AG09309 (cell line): Measurements from ENCODE around the gene PPP4R2.
"Not testable (repeated sequence)": the region's sequence is repeated elsewhere in the genome, so short reads cannot be mapped to it uniquely, and the experiment has no call there.

Experiments used
- DNase-seq: peaks from one replicate; pipeline ENCODE4 v3.0.0-alpha.2; 2010; ENCODE audit warnings: low read depth
- H3K4me3 ChIP-seq: 2 replicates; pipeline ENCODE4 v1.5.1; 2011; ENCODE audit warnings: mild to moderate bottlenecking, low read depth, low read length, moderate library complexity; ENCODE audit not compliant: control insufficient read depth
- CTCF ChIP-seq: IDR thresholded peaks from 2 replicates; pipeline ENCODE4 v1.5.1; 2011; ENCODE audit warnings: mild to moderate bottlenecking, low read depth, low read length, inconsistent platforms; ENCODE audit not compliant: insufficient read depth, control insufficient read depth; ENCODE audit errors: missing control alignments

PPP4R2 gene

DNA sequence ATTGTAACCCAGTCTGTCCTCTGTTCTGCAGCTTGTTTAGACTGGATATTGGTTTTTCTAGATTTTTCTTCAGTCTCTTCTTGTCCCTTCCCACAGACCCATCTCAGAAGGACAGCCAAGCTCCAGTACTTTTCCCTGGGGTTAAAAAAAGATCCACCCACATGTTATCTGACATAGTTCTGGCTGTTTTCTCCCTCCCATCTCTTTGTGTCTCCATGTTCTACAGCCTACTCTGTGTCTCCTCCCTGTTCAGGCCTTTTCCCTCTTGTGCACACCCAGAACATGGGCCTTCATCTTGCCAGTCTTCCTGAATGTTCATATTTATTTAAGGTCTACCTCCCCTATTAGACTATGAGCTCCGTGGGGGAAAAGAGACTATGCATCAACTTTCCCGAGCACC lies 5.1 kb upstream of the PPP4R2 start:
- no peak for TF ChIP-seq CTCF
- H3K4me3 ChIP-seq = no peak overlapping the region
- no peak for DNase-seq

GRCh38 chr3:72993391-72993790 lies 3.2 kb upstream of the PPP4R2 start:
- TF ChIP-seq CTCF = no peak
- H3K4me3 ChIP-seq = no peak overlapping the region

DNA sequence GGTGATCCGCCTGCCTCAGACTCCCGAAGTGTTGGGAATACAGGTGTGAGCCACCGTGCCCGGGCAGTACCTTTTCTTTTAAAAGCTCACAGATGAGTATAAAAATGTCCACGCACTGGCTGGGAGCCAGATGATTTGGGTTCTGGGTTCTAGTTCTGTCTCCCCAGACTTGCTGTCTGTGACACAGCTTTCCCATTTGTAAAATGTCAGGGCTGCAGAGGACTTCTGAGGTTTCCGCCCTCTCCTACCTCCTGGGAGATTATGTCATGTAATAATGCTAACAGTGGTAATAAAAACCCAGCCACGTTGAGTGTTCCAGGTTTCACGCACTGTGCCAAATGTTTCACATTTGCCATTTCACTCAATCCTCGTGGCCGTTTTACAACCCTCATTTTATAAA lies 1.3 kb upstream of the PPP4R2 start:
- no peak overlapping the region for H3K4me3 ChIP-seq
- no peak for TF ChIP-seq CTCF
- no peak for DNase-seq

More at GRCh38 chr3:72993391-72993790, 3.2 kb upstream of the PPP4R2 start:
- no peak for DNase-seq

GRCh38 chr3:72996121-72996472 lies 514 bp upstream of the PPP4R2 start:
- no peak overlapping the region; the same call in 1 of the 2 replicates for H3K4me3 ChIP-seq
- TF ChIP-seq CTCF = no peak
- no peak for DNase-seq

GRCh38 chr3:72997421-72997961 lies 880 bp downstream of the PPP4R2 start:
- peak overlapping the region; percentile 87 for H3K4me3 ChIP-seq
- peak; percentile 53 for TF ChIP-seq CTCF
- DNase-seq = peak; percentile 25

DNA sequence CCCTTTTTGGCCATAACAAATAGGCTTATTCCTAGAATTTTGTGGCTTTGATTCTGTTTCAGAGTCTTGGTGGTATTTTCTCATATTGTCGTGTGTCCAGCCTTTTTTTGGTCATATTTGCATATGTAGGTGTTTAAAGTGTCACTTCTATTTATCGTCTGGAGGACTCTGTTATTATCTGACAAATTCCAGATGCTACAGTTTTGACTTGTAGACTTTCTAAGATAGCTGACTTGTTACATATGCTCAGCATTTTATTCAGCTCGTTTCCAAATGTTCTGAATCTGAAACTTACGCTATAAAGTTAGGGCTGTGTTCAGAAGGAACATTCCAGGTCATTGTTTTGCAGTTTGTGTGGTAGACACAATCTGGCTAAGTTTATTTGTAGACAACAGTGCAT lies 1.9 kb downstream of the PPP4R2 start:
- DNase-seq = no peak
- H3K4me3 ChIP-seq = peak overlapping the region; percentile 87
- no peak for TF ChIP-seq CTCF

GRCh38 chr3:72999951-73000350 lies 3.3 kb downstream of the PPP4R2 start:
- DNase-seq = no peak
- H3K4me3 ChIP-seq = no peak overlapping the region
- TF ChIP-seq CTCF = no peak

DNA sequence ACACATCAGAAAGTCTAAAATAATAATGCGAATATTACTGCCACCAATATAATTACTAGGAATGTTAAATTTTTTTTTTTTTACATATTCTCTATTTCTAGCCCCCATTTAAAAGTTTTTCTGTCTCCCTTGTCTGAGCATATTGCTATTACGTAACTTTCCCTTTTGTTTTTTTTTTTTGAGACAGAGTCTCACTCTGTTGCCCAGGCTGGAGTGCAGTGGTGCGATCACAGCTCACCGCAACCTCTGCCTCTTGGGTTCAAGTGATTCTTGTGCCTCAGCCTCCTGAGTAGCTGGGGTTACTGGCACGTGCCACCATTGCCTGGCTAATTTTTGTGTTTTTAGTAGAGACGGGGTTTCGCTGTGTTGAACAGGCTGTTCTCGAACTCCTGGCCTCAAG lies 6.4 kb downstream of the PPP4R2 start:
- DNase-seq, H3K4me3 ChIP-seq: not testable (repeated sequence)
